HG03064 (cell line): Measurements from ENCODE around the gene ANO1.

Source experiments
- ATAC-seq: cut with Tn5 transposase; IDR thresholded peaks from one replicate; pipeline ENCODE4 v1.9.1; 2021; ENCODE audit warnings: low read depth; ENCODE audit not compliant: unreplicated experiment

Gene ANO1

GRCh38 chr11:70156291-70157037 is 78.3 kb downstream of the ANO1 start:
- no peak for ATAC-seq

- ATAC-seq = no peak
These were observed 80.1 kb downstream of the ANO1 start for GRCh38 chr11:70158201-70158600.

- no peak for ATAC-seq
These were observed 80.8 kb downstream of the ANO1 start for GRCh38 chr11:70158757-70159389.

- no peak for ATAC-seq
These were observed 81.8 kb downstream of the ANO1 start for GRCh38 chr11:70159627-70160570.

GRCh38 chr11:70161043-70161625 is 83.0 kb downstream of the ANO1 start:
- ATAC-seq = no peak

GRCh38 chr11:70164705-70165104 is 86.6 kb downstream of the ANO1 start:
- no peak for ATAC-seq

- no peak for ATAC-seq
These were observed 89.0 kb downstream of the ANO1 start for GRCh38 chr11:70167120-70167519.

- no peak for ATAC-seq
These were observed 89.7 kb downstream of the ANO1 start for GRCh38 chr11:70167723-70168404.

- no peak for ATAC-seq
These were observed 90.3 kb downstream of the ANO1 start for GRCh38 chr11:70168405-70168754.

GRCh38 chr11:70169127-70169526 is 91.0 kb downstream of the ANO1 start:
- no peak for ATAC-seq

- no peak for ATAC-seq
These were observed 91.5 kb downstream of the ANO1 start for GRCh38 chr11:70169632-70170031.

- no peak for ATAC-seq
These were observed 92.6 kb downstream of the ANO1 start for GRCh38 chr11:70170596-70171210.

- no peak for ATAC-seq
These were observed 94.9 kb downstream of the ANO1 start for GRCh38 chr11:70173018-70173417.

- no peak for ATAC-seq
These were observed 96.6 kb downstream of the ANO1 start for GRCh38 chr11:70174547-70175235.

- no peak for ATAC-seq
These were observed 97.2 kb downstream of the ANO1 start for GRCh38 chr11:70175236-70175698.

- ATAC-seq = no peak
These were observed 99.0 kb downstream of the ANO1 start for GRCh38 chr11:70176940-70177689.

- no peak for ATAC-seq
These were observed 102.8 kb downstream of the ANO1 start for GRCh38 chr11:70180906-70181305.

- ATAC-seq = no peak
These were observed 104.1 kb downstream of the ANO1 start for GRCh38 chr11:70182266-70182665.

GRCh38 chr11:70183032-70183431 is 104.9 kb downstream of the ANO1 start:
- no peak for ATAC-seq
